ENCODE data around the gene CSRP2. TPM values are rescaled to one million over a fixed set of nuclear protein-coding genes. Genes with fewer than 3 reads are reported as not detected.

The CSRP2 gene
- total RNA-seq, 4 donors from 2014 or later = 5.0 to 28.6 (median 18.4) TPM

- H3K27ac ChIP-seq = no peak overlapping the region
- WGBS, 2 donors = 78 to 82% methylated on average over 12 of the region's 12 CpGs
- no peak for TF ChIP-seq POLR2A (IDR thresholded peaks at IDR 0.05)
- no peak for TF ChIP-seq CTCF (IDR thresholded peaks at IDR 0.05)
- no peak for TF ChIP-seq EP300 (IDR thresholded peaks at IDR 0.05)
- H3K36me3 ChIP-seq = peaks cover 0 to 10% (median 0%) of the 10 kb centered on the region in 3 donors
- peaks cover 0 to 10% (median 0%) of the 10 kb centered on the region in 4 donors for H3K4me1 ChIP-seq
- DNase-seq (ENCODE audit: low spot score in 2 of 2) = no peak
- H3K4me3 ChIP-seq = no peak overlapping the region
- H3K27me3 ChIP-seq = no peaks in the 10 kb centered on the region
- no peaks in the 10 kb centered on the region for H3K9me3 ChIP-seq
Observed at GRCh38 chr12:76863005-76863670, 15.7 kb downstream of the CSRP2 start.

GRCh38 chr12:76860256-76860655 is 18.6 kb downstream of the CSRP2 start:
- no peak for DNase-seq (ENCODE audit: low spot score in 2 of 2)
- Histone ChIP-seq H3K27ac (no peak overlapping the region), H3K36me3 (peaks cover 0 to 37% (median 0%) of the 10 kb centered on the region in 3 donors), H3K27me3 (no peaks in the 10 kb centered on the region), H3K9me3 (peaks cover 0 to 13% (median 5%) of the 10 kb centered on the region in 4 donors), H3K4me3 (no peak overlapping the region), H3K4me1 (peaks cover 0 to 5% (median 0%) of the 10 kb centered on the region in 4 donors)
- WGBS, 2 donors = 77 to 79% methylated on average over 3 of the region's 3 CpGs
- TF ChIP-seq EP300 (IDR thresholded peaks at IDR 0.05) = no peak
- no peak for TF ChIP-seq CTCF (IDR thresholded peaks at IDR 0.05)
- no peak for TF ChIP-seq POLR2A (IDR thresholded peaks at IDR 0.05)

GRCh38 chr12:76859611-76860010 is 19.2 kb downstream of the CSRP2 start:
- Histone ChIP-seq H3K4me3 (no peak overlapping the region), H3K9me3 (peaks cover 0 to 13% (median 5%) of the 10 kb centered on the region in 4 donors), H3K27ac (no peak overlapping the region), H3K4me1 (peaks cover 0 to 5% (median 0%) of the 10 kb centered on the region in 4 donors), H3K27me3 (no peaks in the 10 kb centered on the region), H3K36me3 (peaks cover 0 to 42% (median 0%) of the 10 kb centered on the region in 3 donors)
- 68 to 78% methylated on average over 4 of the region's 4 CpGs for WGBS, 2 donors
- DNase-seq (ENCODE audit: low spot score in 2 of 2) = no peak
- TF ChIP-seq EP300 (IDR thresholded peaks at IDR 0.05) = no peak
- TF ChIP-seq POLR2A (IDR thresholded peaks at IDR 0.05) = no peak
- no peak for TF ChIP-seq CTCF (IDR thresholded peaks at IDR 0.05)

GRCh38 chr12:76856018-76856644 is 22.7 kb downstream of the CSRP2 start:
- DNase-seq (ENCODE audit: low spot score in 2 of 2) = no peak
- peaks cover 0 to 62% (median 0%) of the 10 kb centered on the region in 3 donors for H3K36me3 ChIP-seq
- H3K27me3 ChIP-seq = no peaks in the 10 kb centered on the region
- peaks cover 0 to 13% (median 5%) of the 10 kb centered on the region in 4 donors for H3K9me3 ChIP-seq
- 89 to 93% methylated on average over 1 of the region's 1 CpG for whole genome bisulfite sequencing, 2 donors
- no peak overlapping the region for H3K27ac ChIP-seq
- TF ChIP-seq CTCF (IDR thresholded peaks at IDR 0.05) = no peak
- TF ChIP-seq EP300 (IDR thresholded peaks at IDR 0.05) = no peak
- TF ChIP-seq POLR2A (IDR thresholded peaks at IDR 0.05) = no peak
- no peak overlapping the region for H3K4me3 ChIP-seq
- no peaks in the 10 kb centered on the region for H3K4me1 ChIP-seq

- 95 to 100% methylated on average over 4 of the region's 4 CpGs for WGBS, 2 donors
- no peak overlapping the region for H3K27ac ChIP-seq
- no peak overlapping the region for H3K4me3 ChIP-seq
- no peaks in the 10 kb centered on the region for H3K27me3 ChIP-seq
- peaks cover 0 to 13% (median 5%) of the 10 kb centered on the region in 4 donors for H3K9me3 ChIP-seq
- TF ChIP-seq POLR2A (IDR thresholded peaks at IDR 0.05) (no peak), EP300 (IDR thresholded peaks at IDR 0.05) (no peak), CTCF (IDR thresholded peaks at IDR 0.05) (no peak)
- no peaks in the 10 kb centered on the region for H3K4me1 ChIP-seq
- DNase-seq (ENCODE audit: low spot score in 2 of 2) = no peak
- H3K36me3 ChIP-seq = peaks cover 0 to 71% (median 0%) of the 10 kb centered on the region in 3 donors
Observed at GRCh38 chr12:76855271-76855670, 23.5 kb downstream of the CSRP2 start.

Measured in tibial nerve (tissue), 4 donors.